NCI-H1930 (cell line): ENCODE measurements around the gene CACNA2D2.
A peak's percentile ranks its signal among the peaks of the same experiment; 100 is the strongest.

Source experiments
- DNase-seq, 2 experiments: peaks; one replicate each; lab custom pipeline; 2025; lab: John Stamatoyannopoulos, UW

CACNA2D2 gene

DNA sequence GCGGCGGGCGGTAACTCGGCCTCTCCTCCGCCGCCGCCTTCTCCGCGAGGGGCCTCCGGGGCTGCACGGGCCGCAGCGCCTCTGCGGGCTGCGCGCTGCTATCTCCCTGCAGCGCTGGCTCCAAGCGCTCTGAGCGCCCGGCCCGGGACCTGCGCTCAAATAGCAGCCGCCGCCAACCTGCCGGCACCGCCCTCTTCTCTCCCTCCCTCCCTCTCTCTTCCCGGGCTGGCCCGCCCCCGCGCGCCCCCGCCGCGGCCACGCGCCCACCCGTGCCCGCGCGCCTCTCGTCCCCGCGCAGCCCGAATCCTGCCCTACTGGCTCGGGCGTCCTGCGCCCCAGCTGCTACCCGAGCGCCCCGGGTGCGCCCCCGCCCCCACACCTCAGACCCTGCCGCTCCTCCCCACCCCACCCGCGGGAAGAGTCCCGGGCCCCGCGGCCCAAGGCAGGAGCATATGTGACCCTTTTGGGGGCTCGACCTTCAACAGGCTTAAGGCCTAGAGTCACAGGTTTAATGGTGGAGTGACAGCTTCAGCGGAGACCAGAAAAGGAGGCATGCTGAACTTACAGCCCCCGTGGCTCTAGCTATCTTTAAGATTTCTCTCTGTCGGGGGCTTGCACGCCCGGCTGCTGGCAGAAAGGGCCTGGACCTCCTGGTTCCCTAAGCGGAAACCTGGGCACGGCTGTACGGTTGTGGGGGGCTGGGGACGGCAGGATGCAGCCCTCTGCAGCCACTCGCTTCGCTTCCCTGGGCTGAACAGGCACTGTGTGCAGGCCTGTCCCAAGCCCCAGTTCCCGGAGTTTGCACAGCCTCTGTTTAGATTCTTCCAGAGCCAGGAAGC is at the start of gene CACNA2D2:
CACNA2D2 (minus strand) TSS at position 131 of the 839 bp plus-strand sequence. CDS start 211 bp downstream, outside the sequence.
- peak; percentile 24 to 50 for DNase-seq

DNA sequence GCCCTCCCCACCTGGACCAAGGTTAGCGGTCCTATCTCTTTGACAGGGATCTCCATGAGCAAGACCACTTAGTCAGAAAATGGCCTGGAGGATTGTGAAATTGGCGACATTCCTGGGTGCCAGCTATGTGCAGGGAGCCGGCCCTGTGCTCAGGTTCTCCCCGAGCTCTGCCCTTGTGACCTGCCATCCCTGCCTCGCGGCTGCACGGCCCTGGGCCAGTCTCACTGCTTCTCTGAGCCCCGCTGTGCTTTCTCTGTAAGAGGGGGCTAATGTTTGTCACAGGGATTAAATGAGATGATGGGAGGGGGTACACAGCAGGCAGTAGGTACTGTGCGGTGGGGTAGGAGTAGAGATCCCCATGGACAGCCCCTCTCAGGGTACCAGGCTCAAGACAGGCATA is 49.2 kb upstream of the CACNA2D2 start:
- DNase-seq = no peak

DNA sequence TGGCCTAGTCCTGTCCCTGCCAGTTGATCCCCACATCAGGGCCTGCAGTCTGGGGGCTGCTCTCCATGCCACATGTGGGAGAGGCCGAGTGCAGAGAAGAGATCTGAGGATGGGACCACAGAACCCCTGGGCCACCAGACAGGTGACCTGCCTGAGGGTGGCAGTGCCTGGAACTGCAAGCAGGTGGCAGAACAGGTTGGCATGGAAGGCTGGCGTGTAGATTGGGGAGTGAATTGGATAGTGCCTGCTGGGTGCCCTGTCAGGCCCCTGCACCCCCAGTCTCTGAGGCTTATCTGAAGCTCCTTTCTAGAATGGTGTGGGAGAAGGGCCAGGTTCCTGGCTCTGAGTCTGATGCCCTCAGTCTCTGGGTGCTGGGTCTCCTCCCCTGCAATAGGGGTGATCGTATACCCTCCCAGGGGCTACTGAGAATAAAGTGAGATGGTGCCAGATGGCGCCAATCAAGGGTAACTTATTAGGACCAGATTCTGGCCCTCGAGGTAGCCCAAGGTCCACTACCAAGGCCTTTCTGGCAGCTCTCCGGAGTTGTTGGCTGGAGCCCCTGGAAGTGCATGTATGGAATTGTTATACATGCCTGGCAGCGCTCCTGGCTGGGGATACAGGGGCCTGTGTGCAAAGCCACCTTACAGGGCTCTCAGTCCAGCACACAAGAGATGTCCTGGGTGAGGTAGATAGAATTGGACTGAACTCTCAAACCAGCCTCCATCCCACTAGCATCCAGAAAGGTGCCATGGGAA is 48.4 kb upstream of the CACNA2D2 start:
- DNase-seq = no peak

DNA sequence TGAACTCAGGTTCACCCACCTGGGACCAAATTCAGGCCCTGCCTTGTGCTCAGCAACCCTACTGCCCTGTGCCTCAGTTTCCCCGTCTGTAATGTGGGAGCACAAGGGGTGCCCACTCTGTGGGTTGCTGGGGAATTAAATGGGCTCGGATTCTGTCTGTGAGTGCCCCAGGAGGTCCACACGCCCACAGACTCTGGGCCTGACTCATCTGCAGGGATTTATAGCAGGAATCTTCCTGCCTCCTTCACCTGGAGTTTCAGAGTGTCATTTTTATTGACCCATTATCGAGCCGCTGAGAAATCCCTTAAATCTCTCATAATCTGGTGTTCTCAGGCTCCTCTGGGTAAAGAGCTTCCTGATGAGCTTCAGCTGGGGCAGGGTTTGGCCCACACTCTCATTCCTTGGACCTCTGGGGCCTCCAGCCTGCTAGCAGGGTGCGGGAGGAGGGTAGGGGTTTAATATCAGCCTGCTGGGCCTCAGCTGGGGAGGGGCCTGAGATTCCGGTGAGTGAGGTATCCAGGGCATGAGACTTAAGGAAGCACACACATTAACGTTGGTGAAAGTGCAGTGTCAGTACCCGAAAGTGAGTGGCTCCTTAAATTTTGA is 47.7 kb upstream of the CACNA2D2 start:
- DNase-seq = no peak

DNA sequence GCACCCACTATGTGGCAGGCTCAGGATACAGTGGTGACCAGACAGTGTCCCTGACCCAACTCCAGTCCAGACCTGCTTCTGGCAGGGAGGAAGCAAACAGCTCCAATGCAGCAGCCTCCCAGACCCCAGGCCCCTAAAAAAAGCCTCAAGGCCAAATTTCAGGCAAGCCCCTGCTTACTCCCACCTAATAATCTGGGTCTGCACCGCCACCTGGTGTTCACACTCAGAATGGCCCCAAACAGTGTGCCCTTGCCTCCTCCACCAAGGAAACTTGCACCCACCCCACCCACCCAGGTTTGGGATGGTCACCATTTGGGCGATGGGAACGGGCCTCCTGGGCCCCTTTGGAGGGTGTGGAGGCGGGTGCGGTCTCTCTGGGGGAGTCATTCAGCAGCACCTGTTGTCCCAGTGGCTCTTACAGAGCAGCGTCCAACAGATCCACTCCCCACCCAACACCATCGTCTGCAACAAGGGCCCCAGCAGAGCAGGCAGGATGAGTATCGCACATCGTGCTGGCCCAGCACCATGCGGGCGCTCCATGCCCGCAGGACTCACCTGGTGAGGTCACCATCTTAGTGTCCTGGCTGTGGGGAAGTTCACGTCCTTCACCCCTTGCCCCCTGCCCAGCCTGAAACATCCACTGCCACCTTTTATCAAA is 46.8 kb upstream of the CACNA2D2 start:
- peak in 1 of 2 experiments; percentile 3 for DNase-seq

DNA sequence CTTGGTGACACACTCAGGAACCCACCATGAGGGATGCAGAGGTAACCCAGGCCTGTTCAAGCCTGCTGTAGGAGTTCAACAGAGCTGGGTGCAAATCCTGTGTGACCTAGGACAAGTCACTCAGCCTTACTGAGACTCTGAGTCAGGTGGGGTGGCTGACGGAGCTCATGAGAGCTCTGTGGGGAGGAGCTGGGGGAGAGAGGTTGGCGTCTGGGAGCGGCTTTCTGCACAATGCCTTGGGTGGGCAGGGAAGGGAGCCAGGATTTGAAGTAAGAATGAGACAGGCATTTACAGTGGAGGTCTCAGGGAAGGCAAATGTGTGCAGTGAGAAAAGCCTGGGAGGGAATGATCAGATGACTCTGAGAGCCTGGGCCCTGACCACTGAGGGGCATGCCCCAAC is 45.8 kb upstream of the CACNA2D2 start:
- DNase-seq = no peak

DNA sequence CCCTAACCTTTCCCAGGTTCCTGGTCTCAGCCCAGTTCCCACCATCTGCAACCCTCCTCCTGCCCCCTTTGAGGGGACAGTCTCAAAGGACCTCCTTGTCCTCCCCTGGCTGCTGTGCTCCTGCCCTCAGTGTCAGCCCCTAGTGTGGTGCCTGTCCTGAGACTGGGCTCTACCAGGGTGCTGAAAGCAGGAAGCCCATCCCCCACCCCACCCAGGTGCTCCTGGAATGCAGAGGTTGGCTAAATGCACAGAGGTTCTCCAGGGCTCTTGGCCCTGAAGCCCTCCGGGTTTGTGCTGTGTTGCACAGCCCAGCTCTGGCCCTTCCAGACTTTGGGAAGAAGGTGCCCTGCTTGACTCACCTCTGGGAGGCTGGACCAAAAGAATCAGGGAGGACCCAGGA is 42.3 kb upstream of the CACNA2D2 start:
- no peak for DNase-seq

DNA sequence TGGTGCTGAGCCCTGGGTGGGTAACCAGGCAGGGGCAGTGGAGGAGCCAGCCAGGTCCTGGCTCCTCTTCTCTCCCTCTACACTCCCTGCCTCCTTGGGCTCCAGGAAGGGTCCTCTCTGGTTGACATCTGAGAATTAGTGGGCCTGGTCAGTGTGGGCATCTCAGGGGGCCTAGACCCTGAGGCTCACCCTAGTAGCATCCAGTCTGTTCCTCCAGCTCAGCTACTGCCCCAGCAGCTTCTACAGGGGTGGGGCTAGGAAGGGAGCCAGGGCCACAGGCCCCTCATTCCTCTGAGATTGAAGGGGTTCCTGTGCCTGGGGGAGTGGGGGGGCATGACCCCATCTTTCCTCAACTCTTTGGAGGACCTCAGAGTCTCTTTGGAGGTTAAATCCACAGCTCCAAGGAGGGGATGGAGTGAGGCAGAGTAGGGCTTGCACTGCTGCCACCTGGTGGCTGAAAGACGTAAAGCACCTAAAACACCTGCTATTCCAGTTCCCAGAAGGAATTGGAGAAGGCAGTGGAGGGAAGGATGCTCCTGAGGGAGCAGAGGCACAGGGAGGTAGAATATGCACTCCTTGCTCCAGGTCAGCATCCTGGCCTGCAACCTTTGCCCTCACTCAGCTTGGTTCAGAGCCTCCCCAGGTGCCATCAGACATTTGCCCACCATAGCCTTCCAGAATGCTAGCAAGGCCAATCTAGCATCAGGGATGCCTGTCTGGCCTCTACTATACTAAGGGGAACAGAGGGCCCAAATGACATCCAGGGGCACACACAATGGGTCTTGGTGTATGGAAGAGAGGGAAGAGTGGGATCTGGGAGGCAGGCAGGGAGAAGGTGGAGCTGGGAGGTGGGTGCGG is 39.0 kb upstream of the CACNA2D2 start:
- peak in 1 of 2 experiments; percentile 37 for DNase-seq

DNA sequence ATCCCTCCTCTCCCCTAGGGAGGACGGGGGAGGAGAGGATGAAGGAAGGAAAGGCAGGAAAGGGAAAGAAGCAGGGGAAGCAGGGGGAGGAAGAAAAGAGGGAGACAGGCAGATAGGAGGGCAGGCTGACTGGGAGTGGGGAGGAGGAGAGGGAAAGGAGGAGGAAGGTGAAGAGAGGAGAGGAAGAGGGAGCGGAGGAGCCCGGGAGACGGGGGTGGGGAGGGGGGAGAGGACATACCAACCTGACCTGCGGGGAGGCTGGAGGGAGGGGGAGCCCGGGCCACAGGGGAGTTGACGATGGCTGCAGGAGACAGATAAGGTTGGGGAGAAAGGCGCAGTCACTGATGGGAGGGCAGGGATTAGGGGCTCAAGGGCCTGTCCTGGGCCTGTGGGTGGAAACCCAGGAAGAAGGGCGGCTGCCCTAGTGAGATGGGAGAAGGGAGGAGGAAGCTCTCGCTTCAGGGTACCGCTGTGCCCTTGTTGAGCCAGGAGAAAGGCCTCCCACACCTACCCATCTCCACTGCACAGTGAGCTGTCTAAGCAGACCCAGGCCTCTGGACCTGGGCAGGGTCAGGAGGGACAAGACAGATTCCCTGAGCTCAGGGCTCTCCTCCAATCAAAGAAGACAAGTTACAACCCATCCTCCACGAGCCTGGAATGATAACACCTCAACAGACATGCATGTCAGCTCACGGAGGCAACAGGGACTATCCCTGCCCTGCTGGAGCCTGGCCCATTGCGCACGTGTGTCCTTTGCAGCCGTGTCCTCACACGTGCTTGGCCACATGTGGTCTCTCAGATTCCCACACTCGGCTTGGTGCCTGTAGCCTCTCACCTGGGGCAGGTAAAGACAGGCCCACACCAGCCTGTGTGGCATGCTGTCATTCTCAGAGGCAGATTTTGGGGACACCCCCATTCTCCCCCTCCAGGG is 36.2 kb upstream of the CACNA2D2 start:
- DNase-seq = no peak

DNA sequence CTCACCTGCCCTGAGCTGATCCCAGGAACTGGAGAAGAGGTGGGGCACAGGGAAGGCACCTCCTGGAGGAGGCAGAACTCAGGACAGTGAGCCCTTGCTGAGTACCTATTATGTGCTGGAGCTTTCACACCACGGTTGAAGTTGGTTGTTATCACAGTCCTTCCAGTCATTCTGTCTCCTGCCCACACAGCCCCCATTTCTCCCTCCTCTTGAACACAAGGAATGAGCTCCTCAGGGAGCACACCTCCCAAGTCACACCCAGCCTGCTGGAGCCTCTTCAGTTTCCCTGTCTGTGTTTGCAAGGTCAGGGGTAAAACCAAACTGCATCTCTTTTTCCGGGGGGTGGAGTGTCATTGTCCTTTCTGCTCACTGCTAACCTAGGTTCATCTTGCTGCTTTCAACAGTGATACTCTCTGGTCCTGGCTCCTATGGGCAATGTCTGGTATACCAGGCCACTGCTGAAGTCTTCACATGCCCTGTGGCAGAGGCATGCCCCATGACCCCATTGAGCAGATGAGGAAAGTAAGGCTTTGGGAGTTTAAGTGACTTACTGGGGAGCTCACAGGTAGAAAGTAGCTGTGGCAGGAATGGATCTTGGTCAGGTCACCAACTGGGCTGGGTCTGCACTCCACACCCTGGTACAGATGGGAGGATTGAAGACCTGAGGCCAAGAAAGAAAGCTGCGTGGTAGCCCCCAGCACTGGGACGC is 34.1 kb upstream of the CACNA2D2 start:
- no peak for DNase-seq

DNA sequence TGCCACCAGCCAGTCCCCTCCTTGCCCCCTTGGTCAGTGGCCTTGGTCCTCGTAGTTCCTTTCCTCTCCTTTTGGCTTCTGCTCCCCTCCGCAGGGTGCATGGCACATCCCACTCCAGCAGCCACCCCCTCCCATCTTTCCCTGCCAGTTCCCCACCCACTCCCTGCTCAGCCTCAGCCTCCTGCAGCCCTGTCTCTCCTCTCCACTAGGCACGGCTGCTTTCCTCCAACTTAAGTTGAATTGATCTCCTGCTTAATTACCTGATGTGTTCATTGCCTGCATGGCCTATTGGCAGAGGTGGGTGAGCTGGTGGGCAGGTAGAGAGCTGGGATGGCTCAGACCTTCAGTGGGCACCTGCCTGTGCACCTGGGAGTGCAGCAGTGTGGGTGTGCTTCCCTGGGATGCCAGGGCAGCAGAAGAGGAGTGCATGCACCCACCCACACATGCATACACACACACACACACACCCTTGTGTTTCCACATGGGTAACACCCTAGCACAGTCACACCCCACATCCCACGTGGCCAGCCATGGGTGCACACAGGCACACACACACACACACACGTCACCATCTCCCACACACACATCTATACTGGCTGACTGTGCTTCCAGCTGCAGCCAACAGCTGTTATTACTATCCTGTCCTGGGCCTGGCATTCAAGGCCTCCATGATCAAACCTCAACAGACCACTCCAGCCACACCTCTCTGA is 33.2 kb upstream of the CACNA2D2 start:
- DNase-seq = no peak

DNA sequence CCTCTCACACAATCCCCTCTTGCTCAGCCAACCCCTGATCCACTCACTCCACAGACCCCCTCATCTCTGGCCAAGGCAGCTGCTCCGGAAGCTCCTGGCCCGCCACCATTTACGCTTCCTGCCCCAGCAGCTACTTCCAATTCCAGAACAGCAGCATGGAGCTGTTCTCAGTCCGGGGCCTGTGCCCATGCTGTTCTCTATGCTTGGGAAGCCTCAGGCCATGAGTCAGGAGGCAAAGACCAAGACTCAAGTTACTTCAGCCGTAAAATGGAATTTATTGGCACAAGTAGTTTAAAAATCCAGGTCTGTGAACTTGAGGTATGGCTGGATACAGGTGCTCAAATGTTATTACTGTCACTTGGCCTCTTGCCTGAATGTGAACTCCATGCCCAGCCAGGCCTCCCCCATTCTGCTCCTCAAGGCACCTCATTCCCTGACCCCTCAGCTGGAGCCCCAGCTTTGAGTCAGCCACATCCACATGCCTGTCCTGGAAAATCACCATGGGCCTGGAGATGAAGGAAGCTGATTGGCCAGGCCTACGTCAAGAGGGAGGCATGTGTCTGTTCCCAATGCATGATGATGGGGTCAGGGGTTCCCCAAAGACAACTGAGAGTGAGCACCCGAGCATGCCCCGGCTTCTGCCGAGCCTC is 31.4 kb upstream of the CACNA2D2 start:
- DNase-seq = no peak

DNA sequence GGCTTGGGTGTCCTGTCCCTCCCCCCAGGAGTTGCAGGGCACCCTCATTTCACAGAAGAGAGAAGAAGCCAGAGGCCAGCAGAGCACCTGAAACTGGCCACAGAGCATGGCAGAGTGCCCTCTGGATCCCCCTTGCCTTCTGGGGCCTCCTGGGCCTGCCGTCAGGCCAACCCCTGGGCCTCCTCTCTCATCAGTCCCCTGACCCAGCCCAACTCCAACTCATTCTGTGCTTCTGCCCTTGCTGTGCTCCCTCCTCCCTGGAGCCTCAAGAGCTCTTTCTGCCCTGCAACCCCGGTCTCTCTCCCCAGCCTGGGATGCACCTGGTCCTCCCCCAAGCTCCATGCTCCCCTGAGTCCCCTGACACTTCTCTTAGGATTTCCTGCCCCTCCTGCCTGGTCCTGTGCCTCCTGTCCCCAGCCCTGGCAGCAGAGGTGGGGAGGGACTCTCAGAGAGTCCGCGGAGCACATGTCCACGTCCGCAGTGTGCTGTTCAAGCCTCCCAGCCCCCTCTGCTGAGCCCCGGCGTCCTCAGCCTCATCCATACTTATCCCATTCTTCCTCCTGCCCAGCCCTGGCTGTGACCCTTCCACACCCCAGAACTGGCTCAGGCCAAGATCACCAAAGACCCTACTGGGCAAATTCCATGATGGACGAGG is 30.5 kb upstream of the CACNA2D2 start:
- no peak for DNase-seq

DNA sequence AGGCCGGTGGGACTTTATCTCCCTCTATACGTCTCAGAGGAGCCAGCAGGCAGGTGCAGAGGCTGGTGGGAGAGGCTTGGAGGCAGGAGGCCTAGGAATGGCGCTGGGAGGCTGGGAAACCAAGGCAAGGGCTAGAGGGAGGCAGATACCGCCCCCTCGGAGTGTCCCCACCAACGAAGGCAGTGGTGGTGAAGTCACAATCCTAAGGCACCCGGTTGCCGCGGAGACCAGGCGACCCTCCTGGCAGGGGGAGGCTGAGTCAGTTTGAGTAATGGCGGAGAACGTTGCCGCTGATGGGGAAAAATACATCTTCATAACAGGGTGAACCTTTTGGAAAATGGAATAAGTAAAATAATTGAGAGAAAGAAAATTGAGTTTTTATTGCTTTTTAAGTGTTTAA is 29.9 kb upstream of the CACNA2D2 start:
- DNase-seq = no peak

DNA sequence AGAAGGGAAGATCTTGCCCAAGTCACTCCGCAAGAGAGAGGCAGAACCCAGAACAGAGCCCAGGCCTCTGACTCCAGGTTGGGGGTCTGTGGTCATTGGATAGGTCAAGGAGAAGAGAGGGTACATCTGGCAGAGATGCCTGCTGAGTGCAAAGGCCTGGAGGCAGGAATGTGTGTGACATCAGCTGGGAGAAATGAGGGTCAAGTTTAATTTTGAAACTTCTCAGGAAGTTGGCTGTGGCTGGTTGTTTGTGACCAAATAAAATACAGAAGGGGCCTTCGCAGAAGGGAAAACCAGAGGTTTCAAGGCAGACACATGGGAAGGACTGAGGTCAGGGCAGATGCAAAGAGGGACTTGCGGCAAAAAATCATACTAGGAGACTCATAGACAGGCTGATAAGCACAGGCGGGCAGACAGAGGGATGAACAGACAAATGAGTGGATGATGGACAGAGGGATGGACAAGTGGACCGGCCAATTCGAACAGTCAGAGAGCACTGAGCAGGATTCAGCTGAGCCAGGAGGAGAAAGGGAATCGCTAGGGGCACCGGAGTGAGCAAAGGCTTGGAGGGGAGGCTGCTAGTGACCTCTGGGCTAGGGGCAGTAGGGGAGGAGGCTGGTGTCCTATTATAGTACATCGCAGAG is 28.8 kb upstream of the CACNA2D2 start:
- DNase-seq = no peak

DNA sequence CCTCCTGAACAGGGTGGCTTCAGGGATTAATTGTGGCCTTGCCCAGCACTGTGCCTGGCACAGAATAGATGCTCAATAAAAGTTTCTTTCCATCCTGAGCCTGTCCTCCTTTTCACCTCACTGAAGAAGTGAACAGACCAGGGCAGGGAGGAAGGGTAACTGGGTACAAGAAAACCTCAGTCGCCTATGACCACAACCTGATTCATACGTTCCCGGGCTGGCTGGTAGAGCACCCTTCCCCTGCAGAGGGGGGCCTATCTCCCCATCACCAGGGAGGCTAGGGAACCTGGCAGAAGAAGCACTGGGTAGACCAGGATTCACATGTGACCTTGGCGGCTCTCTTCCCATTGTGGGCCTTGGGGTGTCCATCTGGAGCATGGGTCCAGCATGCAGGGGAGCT is 27.8 kb upstream of the CACNA2D2 start:
- DNase-seq = no peak
